ENCODE results near the gene CBX1.

The CBX1 gene

DNA sequence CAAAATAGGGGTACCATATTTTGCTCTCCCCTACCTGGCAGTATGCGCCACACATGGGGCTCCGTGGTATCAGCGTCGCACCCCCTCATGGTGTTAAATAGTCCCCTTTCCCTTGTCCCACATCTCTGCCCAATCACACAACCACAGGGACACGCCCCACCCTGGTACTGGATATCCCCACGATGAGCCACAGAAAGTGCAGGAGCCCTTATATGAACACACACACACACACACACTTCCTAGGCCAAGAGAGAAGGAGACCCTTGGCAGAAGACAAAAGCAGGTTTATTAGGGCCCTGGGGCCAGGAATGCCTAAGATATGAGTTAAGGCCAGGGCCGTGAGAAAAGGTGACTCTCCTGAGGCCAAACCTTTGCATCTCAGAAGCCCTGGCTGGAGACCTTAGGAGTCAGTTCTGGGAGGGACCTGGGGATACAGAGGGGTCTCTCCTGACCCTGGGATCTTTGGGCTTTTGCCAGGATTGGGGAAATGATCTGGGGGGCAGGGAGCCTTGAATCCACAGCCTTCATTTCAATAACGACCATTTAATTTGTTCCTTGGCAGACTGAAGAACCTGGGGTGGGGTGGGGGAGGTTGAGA is 75.3 kb downstream of the CBX1 start:
- no peak for DNase-seq (ENCODE audit: low spot score)

DNA sequence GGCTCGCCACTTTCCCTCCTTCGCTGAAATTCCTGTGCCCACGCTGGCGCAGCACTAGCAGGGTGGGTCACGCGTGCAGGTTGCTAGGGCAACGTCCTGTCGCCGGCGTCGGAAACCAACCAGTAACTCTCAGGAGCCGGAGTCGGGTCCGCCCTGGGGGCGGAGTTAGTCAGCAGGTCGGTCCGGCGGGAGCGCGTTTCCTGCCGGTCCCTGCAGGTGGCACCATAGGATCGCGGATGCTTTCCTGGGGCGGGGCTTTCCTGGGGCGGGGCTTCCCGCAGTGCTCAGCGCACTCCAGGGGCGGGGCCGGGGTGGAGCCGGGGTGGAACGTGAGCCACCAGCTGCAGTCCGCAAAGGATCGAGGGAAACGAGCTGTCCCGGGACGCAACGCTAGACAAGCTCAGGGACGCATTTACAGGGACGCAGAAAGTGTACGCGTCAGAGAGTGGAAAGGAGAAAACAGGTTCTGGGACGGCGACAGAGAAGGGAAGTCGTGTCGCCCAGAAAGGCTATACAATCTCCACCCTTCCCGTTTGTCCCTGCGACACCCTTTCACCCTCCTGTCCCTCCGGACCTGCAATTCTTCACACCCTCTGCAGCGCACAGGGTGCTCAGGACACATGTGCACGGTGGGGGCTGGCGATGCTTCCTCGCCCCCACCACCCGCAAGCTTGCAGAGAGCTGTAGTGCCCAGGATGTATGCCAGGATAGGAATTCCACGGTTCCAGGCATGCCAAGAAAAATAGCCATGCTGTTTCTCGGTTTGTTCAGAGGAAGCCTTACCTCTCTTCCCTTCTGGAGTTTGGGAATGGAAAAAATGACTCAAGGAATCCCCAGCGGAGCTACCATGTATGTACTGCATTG is 76.0 kb downstream of the CBX1 start:
- peak; percentile 97 for DNase-seq (ENCODE audit: low spot score)

DNA sequence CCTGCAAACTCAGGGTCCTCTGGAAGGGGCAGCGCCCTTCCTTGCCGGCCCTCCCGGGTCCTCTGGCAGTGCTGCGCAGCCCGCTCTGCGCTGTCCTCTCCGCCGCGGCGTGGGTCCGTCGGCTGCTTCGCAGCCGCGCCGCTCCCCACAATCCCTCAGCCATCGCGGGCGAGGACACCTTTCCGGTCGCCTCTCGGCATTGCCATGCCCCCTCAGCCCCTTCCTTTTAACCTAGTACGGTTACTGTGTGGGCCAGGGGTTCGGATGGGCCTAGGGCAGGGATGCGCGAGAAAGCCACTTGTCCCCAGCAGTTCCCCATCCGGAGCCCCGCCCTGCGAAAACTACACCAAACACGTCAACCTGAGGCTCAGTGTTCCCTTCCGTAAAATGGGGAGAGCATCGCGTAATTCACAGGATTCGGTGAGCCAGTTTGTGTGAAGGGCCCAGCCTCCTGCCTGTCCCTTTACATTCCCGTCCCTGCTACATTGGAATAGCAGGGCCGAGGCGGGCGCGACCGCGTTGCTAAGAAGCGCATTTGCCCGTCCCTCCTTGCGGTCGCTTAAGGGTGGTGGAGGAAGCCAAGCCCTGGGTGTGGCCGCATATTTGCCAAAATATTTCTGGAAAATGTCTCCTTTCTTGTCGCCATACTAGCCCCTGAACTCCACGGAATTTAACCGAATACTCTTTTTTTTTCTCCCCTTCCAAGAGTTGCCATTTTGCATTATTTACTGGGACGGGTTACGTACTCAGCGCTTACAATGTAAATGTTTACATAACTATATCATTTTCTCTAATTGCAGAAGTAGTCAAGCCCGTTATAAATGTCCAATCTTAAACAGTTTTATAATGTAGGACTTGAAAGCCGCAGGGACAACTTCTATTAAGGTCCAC is 76.9 kb downstream of the CBX1 start:
- peak; percentile 47 for DNase-seq (ENCODE audit: low spot score)

DNA sequence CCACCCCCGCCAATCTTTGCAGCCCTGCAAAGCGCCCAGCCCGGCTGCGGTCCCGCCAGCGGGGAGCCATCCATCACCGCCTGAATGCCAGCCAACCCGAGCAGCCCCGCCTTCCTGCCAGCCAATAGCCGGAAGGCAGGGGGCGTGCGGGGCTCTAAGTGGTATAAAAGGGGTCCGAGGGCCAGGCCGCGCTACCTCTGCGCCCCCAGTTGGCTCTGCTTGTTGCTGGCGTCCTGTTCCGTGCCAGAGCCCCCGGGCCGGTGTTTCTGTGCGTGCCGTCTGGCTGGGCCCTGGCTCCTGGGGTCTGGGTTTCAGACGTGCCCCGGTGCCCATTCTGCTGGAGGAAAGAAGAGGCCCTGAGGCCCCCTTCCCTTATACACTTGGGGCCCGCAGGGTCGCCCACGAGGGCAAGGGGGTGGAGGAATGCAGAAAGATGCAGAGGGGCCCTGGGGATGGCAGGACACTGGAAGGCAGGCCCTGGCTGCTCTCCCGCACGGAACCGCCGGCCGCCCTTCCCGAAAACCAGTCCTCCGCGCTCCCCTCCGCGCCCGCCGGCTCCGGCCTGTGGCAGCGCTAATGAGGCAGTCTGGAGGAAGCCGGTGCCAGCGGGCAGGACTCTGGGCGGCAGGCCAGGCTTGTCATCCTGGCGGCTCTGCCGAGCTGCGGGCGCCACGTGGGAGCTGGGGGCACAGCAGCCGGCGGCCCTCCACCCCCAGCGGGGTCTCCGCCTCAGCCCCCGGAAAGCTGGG is 77.7 kb downstream of the CBX1 start:
- peak; percentile 38 for DNase-seq (ENCODE audit: low spot score)

DNA sequence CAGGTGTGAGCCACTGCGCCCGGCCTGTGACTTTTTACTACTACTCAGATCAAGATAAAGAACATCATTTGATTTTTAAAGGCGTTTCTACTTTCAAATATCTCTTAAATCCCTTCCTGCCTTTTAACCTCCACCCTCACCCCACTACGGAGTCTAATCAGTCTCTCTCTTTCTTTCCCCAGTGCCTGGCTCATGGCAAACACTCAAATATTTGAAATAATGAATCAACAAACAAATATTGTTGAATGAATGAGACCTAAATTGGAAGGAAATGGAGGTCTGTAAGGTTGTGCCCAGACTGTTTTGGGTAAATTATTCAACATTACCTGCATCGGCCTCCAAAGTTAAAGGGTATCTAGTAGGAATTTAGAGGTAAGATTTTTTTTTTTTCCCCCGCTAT is 78.4 kb downstream of the CBX1 start:
- no peak for DNase-seq (ENCODE audit: low spot score)

DNA sequence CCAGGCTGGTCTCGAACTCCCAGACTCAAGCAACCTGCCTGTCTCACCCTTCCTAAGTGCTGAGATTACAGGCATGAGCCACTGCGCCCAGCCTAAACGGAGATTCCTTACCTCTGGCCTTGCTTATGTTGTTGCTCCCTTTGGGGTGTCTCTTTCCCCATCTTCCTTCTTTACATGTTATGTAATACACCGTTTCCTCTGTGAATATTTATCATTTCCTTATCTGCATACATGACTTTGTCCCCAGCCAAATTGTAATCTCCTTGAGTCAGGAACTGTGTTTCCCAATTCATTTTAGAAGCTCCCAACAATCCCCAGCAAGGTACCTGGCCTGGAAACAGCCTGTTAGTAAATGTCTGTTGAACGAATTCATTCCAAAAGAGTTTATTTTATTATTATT is 79.3 kb downstream of the CBX1 start:
- no peak for DNase-seq (ENCODE audit: low spot score)

All from CD4-positive, alpha-beta T cell treated with Interleukin-15 for 4 hours (primary cell).